Amniotic epithelial cell (primary cell): ENCODE measurements around the gene SLC10A2.
"Not testable (repeated sequence)": the region's sequence is repeated elsewhere in the genome, so short reads cannot be mapped to it uniquely, and the experiment has no call there.

Source experiments
- DNase-seq: peaks from one replicate; pipeline ENCODE4 v3.0.0-alpha.2; 2010; ENCODE audit warnings: low read depth

The SLC10A2 gene

GRCh38 chr13:103066079-103066780 is at the start of gene SLC10A2:
Gene SLC10A2 (minus strand): TSS chr13:103066417. CDS start chr13:103066249, 168 bp downstream.
- DNase-seq, result no peak

GRCh38 chr13:103107580-103107979 is 41.4 kb upstream of the SLC10A2 start:
- no peak for DNase-seq

DNA sequence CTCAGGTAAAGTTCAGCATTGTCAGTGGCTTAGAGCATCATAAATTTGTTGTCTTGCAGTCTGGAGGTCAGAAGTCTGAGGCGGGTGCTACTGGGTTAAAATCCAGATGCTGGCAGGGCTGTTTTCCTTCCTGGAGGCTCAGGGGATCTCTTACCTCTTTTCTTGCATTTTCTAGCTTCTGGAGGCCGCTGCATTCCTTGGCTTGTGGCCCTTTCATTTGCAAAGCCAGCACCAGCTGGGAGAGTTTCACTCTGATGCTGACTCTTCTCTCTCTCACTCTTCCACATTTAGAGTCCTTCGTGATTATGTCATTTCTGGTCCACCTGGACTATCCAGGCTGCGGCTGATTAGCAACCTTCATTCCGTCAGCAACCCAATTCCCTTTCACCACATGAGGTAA is 38.1 kb upstream of the SLC10A2 start:
- DNase-seq, result no peak

GRCh38 chr13:103103456-103103855 is 37.2 kb upstream of the SLC10A2 start:
- DNase-seq, result not testable (repeated sequence)

DNA sequence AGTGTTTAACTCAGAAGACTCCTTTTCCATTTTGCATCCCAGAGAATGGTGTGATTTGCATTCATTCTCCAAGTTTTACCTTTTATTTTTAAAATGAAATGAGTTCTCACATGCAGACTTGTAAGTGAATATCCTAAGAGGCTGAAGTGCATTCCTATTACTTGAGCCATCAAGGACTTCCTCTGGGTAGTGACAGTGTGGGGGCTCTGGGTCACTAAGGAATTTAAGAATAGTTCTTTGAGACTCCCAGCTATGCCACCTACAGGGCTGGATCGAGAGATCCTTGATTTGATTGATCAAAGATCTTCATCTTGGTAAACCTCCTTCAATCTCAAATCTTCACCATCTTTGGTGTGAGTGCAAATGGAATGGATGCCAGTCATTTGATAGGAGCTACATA is 36.3 kb upstream of the SLC10A2 start:
- no peak for DNase-seq

GRCh38 chr13:103101901-103102300 is 35.7 kb upstream of the SLC10A2 start:
- no peak for DNase-seq

GRCh38 chr13:103101500-103101899 is 35.3 kb upstream of the SLC10A2 start:
- no peak for DNase-seq

DNA sequence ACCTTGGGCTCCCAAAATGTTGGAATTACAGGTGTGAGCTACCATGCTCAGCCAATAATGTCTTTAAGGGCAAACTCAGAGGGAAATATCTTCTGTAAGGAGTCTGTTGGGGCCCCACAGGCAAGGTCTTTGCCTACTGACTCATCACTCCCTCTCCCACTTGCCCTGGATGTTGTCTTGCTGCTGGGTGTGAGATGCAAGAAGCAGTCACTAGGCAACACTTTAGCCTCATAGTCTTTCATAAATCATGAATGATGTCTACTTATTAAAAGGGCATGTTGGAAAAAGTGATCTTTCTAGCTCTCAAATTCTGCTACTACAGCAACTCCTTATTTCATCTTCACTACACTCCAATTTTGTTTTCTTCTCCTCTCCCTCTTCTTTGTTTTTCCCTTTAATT is 34.6 kb upstream of the SLC10A2 start:
- no peak for DNase-seq

DNA sequence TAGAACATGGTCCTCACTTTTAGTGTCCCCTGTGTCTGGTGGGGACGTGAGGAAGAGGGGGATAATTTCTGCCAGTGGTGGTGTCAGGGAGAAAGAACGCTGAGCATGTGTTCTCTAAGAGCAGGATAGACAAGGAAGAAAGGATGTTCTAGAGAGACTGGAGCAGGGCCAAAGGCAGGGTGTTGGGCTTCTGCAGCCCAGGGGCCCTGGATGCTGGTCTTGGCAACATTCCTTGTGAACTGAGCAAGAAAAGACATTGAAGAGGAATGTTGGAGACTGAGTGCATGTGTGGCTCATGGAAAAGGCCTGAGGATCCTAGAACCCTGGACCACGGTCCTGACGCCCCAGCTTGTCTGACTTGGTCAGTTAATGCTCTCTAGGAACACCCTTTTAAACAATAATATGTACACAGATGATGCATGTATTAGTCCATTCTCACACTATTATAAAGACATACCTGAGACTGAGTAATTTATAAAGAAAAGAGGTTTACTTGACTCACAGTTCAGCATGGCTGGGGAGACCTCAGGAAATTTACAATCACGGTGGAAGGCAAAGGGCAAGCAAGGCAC is 33.6 kb upstream of the SLC10A2 start:
- no peak for DNase-seq

- no peak for DNase-seq
Observed at GRCh38 chr13:103098535-103098934, 32.3 kb upstream of the SLC10A2 start.

DNA sequence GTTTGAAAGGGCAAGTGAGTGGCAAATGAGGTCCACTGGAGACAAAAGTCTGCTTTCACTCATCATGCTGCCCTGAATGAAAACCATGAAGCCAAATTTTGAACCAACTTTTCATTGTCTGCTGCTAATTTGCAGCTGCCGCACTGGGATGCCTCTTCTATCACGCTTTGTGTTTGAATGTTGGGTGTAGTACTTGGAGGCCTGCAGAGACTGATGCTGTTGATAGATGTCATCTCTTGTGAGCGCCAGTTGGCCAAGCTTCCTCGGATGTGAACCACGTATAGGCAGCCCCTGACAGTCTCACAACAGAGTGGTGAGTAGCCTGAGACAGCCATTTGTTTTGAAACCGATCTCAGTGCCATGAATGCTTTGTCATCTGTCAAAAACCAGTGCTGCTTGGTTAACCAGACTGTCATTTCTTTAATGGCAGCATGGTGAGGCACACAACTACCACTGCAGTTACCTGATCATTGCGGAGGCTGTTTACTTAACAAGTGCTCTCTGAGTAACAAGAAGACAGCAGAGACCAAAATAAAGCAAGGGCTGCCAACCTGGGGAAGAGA is 31.2 kb upstream of the SLC10A2 start:
- DNase-seq, result no peak

- DNase-seq, result not testable (repeated sequence)
Observed at GRCh38 chr13:103093649-103094048, 27.4 kb upstream of the SLC10A2 start.

DNA sequence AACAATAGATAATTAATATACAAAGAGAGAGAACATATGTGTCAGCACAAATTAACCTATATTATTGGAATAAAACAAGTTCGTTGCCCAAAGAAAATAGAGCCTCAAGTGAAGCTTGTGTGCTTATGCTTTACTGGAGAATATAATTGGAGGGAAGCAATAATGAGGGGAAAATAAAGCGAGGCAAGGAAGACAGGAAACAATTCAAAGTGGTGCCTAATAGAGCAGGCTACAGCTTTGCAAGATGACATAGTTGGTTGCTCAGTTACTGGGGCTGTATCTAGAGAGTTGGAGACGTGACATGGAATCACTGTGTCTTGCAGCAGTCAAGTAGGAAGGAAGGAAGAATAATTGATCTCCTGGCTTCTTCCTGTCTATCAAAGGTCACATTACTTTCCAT is 21.1 kb upstream of the SLC10A2 start:
- no peak for DNase-seq

DNA sequence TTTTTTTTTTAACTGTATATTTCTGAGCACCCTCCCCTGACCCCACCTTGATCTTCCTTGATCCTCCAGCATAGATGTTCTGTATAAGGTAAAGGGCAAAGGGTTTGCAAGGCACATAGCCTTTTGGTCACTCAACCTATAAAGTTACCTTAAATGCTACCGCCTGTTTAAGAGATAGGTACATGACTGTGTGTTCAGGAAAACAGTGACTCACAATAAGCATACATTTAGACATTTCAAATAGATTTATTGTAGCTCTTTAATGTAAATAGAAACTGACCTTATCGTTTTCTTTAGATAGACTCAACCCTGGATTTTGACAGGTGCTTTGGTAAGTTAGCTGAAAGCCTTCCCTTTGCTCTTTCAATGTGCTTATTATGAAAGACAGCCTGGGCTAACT is 15.2 kb upstream of the SLC10A2 start:
- no peak for DNase-seq

DNA sequence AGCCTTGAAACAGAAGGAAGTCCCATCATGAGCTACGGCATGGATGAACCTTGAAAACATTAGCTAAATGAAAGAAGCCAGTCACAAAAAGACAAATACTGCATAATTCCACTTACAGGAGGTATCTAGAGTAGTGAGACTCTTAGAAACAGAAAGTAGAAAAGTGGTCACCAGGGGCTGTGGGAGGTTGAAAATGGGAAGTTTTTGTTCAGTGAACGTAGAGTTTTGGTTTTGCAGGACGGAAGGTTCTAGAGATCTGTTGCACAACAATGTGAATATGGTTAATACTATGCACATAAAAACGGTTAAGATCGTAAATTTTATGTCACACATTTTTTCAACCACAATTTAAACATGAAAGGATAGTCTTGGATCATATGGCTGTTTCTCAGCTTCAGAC is 11.9 kb upstream of the SLC10A2 start:
- DNase-seq, result no peak

GRCh38 chr13:103068836-103069235 is 2.6 kb upstream of the SLC10A2 start:
- DNase-seq, result no peak

DNA sequence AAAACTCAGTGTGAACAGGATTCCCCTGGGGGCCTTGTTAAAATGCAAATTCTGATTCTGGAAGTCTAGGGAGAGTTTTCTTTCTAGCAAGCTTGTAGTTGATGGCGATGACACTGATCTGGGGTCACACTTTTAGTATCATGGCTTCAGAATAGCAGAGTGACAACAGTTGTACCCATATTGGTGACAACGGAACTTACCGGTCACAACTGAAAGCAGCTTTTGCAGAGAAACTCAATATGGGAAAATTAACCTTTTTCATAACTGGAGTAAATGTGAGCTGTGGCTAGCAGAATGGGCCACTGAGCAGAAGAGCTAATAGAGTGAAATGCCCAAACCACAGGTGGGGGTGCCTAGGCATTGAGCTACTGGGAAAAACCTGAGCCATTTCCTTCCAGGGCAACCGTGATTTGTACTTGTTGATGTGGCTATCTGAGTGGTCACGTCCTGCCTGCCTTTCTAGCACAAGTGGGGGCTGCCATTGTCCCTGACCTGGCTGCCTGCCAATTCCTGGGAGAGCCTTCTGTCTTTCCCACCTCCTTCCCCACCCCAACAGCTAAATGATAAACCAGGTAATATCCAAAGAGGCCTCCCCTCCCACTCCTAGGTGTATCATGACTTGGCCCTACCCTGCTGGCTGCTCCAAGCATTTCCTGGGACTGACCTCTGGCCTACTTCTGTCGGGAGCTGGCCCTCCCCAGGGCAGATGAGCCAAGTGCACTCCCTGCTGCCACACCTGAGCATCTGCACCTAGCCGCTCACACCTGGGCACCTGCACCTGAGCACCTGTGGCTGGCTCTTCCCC is 1.7 kb upstream of the SLC10A2 start:
- no peak for DNase-seq

DNA sequence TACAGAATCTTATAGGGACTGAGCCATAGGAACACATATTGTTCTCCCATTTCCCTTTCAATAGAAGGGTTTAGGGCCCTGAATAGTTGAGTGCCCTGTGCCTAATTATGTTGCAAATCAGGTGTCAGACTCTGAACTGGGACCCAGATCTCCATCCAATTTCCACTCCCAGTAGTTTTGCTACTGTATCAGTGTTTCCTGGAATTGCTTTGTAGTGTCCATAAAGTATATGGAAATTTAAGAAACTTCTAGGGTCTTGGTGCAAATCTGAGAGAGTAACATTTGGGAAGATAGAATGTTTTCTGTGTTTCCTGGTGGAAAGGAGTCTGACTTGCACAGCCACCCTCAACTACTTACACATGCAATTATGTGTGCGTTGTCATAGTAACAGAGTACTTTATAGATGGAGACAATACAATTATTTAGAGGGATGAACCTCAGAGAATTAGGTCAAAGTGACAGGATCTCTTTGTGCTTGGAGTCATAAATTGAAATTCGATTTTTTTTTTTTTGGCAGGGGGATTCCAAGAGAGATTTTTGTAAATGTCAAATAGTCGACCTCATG is 646 bp upstream of the SLC10A2 start:
- no peak for DNase-seq

DNA sequence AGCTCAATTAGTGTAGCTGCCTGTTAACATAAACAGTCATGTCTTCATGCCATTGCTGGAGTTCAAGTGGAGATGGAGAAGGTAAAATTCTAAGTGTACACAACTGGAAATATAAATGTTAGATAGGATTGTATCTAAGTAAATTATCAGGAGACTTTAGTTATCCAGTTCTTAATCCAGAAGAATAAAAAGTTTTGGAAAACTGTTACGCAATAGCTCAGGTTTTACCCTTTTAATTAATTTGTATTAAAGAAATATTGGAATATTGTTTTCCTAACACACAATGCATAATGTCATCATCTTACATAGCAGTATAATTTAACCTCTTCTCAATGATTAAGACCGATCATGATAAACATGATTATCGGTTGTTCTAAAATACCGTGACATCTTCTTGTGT is 2.8 kb downstream of the SLC10A2 start:
- DNase-seq, result no peak

DNA sequence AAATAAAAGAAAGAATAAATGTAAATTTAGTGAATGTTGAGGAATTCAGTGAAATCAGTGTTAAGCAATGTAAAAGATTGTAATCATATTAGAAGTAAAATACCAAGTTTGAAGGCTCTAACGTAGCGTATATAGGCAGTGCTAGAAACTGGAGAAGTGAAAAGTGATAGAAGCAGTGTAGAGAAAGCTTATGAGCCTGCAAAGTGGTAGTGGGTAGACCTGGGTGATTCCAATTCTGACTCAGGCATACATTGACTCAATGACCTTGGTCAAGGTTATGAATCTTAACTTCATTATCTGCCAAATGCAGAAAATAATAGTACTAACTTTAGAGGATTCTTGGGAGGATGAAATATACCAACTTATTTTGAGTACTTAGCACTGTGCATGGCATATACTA is 4.1 kb downstream of the SLC10A2 start:
- no peak for DNase-seq

- no peak for DNase-seq
Observed at GRCh38 chr13:103056008-103056407, 10.2 kb downstream of the SLC10A2 start.

DNA sequence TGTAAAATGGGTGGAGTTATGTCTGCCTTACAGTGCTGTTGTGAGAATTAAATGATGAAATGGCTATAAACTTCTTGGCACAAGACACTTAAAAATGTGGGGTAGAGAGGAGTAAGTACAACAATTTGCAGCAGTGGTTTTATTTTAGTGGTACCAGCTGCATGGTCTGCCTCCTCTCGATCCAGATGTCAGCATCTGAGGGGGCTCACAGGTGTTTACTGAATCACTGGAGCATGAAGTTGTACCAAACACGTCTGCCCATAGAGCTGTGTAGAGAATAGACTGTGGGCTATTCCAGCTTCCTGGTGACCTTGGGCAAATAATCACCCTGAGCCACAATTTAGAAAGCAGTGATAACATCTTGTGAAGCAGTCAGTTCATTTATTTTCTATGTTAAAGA is 11.1 kb downstream of the SLC10A2 start:
- no peak for DNase-seq

DNA sequence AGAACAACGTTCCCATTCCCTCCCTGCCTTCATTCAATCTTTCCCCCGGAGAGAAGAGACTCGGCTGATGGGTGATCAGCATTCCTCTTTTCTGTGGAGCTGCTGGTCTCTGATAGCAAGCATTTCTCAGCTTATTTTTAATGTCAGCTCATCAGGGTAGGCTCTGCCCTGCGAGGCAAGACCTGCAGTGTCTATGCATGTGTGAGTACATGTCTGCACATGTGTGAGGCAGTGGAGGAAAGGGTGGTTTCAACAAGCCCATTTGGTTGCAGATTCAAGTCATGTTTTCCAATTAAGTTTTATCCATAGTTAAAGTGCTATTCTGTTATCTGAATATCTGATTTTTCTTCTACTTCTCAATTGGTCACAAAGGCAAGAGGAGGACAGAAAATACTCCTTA is 19.5 kb downstream of the SLC10A2 start:
- DNase-seq, result no peak
